Epidermal melanocyte (primary cell): ENCODE results near the gene ANKZF1.
"Not testable (repeated sequence)": the region's sequence is repeated elsewhere in the genome, so short reads cannot be mapped to it uniquely, and the experiment has no call there.

ENCODE experiments used
- DNase-seq: peaks from one replicate; pipeline ENCODE4 v3.0.0; 2011; ENCODE audit warnings: low spot score; ENCODE audit not compliant: insufficient read length

The ANKZF1 gene

DNA sequence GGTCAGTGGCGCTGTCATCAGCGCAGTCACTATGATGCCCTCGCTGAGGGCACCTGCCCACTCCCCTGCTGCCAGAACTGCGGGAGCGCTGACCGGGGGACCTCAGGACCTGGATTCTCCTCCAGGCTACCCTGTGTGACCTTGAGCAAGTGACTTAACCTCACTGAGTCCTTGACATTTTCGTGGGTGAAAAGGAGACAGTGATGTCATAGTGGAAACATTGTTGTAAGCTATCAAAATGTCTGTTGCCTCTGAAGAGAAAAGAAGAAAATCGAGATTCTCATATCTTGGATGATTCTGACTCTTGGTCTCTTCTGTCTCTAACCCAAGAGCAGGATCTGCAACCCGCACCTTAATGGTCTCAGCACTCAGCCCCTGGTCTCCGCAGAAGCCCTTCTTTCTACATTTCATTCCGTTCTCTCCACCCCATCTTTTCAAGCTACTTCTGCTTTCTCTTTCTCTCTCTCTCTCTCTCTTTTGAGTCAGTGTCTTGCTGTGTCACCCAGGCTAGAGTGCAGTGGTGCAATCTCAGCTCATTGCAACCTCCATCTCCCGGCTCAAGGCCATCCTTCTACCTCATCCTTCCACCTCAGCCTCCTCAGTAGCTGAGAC is 25.1 kb downstream of the ANKZF1 start:
- DNase-seq, result no peak

DNA sequence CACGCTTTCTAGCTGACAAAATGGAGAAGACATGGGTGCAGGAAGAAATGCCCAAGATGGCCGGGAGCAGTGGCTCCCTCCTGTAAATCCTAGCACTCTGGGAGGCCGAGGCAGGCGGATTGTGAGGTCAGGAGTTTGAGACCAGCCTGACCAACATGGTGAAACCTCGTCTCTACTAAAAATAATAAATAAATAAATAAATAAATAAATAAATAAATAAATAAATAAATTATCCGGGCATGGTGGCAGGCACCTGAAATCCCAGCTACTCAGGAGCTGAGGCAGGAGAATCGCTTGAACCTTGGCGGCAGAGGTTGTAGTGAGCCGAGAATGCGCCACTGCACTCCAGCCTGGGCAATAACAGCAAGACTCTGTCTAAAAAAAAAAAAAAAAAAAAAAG is 29.3 kb downstream of the ANKZF1 start:
- DNase-seq, result not testable (repeated sequence)

DNA sequence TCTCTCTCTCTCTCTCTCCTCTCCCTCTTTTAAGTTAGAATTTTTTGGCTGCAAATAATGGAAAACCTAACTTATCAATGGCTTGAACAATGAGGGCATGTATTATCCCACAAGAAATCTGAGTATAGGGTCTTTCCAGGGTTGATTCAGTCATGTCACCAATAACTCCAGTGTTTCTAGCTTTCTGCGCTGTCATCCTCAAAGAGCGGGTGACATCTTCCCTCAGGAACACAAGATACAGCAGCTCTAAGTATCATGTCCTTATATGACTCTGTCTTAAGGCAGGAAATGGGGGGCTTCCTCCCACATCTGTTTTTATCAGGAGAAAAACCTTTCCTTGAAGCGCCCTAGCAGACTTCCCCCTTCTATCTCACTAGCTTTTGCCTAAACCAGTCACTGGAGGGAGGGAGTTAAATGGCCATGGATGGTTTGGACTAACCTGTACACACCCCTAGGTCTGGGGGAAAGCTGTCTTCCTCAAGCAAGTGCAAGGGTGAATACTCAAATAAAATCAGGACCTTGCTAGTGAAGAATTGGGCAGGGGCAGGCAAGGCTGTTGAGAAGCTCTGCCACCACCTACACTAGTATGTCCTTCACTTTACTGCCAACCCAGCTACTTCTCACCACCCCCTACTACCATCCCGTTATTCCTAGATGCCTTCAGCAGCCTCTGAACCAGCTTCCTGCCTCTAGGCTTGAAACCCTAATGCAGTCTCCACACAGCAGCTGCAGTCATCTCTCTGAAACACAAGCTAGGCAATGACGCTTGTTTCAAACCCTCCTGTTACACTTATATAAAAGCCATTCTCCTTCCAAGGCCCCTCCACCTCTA is 31.6 kb downstream of the ANKZF1 start:
- DNase-seq, result no peak

DNA sequence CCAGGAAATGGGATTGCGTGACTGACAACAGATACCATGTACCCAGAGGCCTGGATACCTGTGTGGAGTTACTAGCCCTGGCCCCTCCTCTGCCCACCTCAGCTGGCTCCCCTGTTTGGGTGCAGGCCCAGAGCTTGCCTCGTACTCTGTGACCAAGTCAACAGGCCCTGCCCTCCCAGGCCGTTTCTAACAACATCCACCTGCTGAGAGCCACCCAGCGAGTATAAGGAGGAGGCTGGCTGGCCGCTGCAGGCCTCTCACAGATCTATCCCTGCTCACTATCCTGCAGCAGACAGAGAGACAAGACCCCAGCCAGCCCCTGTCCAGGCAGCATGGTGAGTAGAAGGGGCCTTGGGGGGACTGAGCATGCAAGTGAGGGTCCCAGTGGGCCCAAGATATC is 36.6 kb downstream of the ANKZF1 start:
- no peak for DNase-seq

DNA sequence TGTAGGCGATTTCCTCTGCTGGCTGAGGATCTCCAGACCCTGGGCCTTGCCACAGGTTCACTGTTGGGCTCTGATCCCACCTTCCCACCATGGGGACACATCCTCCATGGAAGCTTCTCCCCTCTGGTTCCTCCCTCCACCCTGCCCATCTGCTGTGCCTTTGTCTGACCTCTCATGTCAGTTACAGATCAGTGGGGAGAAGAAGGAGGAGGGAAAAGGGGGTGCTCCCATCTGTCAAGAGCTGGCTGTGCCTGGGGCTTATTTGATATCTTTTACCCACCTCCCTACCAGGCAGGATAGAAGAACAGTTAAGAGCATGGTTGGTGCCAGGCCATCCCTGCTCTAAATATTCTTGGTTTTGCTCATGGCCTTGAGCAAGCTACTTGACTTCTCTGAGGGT is 37.3 kb downstream of the ANKZF1 start:
- DNase-seq, result no peak

DNA sequence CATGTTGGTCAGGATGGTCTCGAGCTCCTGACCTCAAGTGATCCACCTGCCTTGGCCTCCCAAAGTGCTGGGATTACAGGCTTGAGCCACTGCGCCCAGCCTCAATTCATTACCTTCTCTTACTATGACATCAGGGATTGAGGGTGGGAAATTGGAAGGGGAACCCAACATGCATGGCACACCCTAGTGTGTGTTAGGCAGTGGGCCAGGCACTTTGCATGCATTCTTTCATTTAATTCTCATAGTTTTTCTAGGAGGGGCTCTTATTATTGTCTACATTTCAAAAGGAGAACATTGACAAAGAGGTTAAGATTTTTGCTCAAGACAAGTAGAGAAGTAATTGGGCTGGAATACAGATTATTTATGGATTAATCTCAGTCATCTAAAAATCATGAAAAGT is 38.7 kb downstream of the ANKZF1 start:
- DNase-seq, result no peak

DNA sequence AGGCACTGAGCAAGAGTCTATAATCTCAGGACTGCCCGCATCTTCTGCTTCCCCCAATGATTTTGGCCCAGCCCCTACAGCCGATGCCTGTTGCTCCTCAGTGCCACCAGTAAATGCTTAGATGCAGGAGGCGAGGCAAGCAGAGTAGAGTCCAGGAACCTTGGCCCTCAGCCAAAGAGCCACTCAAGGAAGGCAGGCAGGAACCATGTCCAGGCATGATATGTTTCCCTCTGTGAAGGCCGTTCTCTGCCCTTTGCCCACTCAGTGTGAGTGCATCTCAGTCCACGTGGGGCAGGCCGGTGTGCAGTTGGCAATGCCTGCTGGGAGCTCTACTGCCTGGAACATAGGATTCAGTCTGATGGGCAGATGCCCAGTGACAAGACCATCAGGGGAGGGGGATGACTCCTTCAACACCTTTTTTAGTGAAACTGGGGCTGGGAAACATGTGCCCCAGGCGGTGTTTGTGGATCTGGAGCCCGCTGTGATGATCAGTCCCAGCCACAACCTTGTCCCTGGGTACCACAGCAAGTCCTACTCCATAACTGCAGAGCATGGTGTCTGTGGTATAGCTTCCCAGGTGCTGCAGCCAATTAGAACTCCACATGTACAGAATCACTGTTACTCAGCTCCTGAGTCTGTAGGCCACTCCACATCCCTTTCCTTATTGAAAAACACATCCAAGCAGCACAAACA is 39.9 kb downstream of the ANKZF1 start:
- no peak for DNase-seq

DNA sequence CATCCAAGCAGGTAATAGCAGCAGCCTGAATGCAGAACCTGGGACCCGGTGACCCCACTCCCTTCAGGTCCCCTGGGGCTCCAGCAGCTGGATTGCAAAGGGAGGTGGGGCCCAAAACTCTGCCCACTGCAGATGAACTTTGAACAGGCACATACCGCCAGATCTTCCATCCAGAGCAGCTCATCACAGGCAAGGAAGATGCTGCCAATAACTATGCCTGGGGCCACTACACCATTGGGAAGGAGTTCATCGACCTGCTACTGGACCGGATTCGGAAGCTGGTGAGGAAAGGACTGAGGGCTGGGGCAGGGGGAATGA is 40.4 kb downstream of the ANKZF1 start:
- no peak for DNase-seq

DNA sequence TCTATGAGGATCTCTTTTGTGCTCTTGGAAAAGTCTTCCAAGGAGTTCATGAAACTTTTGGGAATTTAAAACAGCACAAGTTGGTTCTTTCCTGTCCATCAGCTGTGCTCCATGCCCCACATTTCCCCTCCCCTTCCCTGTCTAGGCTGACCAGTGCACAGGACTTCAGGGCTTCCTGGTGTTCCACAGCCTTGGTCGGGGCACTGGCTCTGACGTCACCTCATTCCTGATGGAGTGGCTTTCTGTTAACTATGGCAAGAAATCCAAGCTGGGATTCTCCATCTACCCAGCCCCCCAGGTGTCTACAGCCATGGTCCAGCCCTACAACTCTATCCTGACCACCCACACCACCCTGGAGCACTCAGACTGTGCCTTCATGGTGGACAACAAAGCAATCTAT is 41.4 kb downstream of the ANKZF1 start:
- DNase-seq, result no peak

DNA sequence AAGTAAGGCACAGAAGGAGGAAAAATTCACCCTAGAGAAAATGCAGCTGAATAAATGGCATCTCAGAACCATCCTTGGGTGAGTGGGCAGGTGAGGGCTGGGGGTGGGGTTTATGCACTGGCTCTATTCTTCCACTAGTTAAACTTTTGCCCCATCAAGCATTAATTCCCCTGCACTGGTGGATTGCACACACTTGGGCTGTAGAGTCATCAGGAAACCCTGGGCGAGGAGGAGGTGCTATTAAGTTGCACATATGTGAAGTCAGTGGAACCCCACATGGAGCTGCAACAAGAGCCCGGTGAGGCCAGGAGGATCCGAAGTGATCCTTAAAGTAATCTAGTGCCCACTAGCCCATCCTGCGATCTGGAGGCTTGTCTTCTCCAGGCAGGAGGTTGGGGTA is 42.8 kb downstream of the ANKZF1 start:
- DNase-seq, result no peak

DNA sequence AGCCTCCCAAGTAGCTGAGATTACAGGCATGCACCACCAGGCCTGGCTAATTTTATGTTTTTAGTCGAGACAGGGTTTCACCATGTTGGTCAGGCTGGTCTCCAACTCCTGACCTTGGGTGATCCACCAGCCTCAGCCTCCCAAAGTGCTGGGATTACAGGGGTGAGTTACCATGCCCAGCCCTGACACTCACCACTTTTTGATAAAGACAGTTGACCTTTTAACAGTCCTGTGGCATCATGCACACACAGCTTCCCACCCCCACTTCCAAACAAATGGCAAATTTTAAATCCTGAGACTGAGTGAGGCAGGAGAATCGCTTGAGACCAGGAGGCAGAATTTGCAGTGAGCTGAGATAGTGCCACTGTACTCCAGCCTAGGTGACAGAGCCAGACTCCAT is 43.4 kb downstream of the ANKZF1 start:
- DNase-seq, result no peak

DNA sequence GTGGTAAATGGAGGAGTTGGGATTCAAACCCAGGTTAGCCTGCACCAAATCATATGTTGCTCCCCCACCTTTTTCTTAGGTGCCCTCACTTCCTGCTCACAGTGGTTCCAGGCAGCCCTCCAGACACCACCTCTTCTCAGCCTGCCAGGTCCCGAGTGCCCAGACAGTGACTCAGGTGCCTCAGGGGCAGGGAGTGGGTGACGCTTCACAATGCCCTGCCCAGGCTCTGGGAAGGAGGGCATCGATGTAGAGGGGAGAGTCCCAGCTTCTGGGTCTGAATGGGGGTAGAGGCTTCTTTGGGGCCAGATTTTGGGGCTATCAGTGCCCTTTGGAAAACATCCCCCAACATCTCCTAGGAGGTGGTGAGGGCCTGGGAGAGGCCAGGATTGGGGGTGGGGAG is 44.3 kb downstream of the ANKZF1 start:
- DNase-seq, result no peak

DNA sequence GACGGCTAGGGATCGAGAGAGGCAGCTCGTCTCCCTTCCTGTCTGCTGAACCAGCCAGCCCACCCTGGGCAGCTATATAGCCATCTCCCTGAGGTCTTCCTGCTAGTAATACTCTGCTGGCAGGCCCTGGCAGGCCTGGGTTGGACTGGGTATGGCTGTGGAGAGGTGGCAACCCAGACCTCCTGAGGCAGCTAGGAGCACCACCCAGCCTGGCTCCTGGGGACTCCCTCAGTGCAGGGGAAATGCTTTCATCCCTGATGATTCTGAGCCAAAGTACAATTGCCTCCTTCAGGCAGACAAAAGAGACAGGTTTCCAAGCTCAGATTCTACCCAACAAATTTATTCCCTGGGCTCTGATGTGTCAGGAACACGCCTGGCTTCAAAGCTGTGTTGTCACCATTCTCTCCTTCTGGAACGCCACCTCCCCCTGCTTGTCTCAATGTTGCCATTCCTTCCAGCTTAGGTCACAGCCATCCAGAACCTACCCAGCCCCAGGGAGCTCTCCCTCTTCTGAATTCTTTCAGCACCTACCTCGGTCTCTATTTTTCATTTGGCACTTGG is 44.8 kb downstream of the ANKZF1 start:
- DNase-seq, result no peak

DNA sequence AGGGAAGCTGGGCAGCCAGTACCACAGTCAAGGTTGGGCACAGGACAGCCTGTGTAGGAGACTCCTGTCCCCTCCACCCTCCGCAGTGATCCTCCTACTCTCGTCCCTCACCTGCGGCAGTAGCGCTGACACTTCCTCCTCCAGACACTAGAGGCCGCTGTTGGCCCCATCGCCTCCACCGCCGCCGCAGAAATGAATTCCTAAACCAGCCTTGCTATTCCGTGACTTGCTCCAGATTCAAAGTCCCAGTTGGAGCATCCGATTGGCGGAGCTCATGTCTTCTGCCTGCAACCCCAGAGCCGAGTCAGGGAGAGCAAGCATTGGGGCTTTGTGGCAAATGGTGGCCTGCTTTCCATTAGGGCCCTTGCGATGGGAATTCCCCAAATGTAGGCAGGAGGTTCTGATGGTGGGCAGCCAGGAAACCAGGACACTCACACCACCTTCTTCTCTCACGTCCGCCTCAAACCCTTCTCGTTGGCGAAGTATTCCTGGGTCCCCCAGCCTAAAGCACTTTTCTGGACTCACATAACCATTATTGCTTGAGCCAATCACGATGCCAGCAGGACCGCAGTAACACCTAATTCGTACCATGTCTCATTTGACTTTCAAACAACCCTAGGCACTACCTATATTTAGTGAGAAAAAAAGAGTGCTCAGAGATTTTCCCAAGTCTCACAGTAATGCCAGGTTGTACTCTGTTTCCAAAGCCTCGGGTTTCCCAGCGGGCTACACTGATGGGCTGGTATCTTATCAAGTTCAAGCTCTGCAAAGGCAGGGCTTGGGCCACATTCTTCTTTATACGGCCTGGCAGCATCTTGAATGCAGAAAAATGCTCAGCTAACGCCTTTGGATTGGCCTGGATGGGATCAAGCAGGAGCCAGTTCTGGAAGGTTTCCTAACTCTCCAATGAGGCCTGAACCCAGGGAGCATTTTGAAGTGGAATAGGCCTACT is 48.4 kb downstream of the ANKZF1 start:
- DNase-seq, result peak; percentile 60

DNA sequence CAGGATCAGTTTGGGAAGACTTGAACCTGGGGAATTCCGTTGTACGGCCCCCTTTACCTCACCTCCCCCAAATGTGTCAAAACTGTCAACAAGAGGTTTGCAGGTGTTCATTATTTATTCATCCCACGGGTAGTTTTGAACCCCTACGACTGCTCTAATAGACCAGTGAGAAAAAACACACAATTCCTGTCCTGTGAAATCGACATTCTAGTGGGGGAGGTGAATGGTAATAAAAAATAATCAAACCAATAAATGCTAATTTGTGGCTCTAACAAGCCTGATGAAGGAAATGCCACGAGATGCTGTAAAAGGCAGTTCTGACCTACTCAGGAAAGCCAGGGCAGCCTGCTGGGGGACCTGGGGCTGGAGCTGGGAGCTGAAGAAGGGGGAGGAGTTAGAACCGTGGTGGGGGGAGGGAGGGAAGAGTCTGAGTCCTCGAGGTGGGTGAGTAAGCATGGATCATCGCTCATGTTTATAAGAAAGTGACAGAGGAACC is 49.1 kb downstream of the ANKZF1 start:
- no peak for DNase-seq

DNA sequence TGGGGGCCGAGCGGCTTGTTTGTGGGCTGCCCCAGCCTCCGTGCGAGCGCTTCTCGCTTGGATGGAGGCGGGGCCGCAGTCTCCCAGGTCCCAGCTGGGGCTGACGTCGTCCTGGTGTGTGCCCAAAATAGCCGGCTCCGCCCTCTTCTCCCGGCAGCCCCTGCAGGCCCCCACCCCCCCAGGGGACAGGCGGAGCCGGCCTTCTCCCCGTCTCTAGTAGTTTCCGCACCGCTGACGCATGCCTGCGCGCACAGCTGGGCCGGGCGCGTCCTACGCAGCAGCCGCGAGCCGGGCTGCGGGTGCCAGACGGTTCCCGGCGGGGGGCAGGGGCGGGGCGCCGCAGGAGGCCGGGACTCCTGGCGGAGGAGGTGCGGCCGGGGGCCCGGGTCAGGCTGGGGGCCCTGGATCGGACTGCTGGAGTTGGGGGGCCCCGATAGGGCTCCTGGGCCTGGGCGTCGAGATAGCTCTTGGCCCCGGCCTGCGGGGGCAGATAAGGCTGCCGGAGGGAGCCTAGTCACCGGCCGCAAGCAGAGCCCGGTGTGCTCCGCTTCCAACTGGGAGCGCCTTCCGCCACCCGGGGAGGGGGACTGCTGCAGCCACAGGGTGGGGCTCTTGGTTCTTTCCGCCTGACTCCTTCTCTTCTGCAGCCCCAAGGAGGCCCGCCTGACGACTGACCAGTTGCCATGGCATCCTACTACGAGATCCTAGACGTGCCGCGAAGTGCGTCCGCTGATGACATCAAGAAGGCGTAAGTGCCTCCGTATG is 49.7 kb downstream of the ANKZF1 start, which contains the start of gene DNAJB2:
Gene DNAJB2, plus strand, starts transcription at position 216 of the 765 bp plus-strand sequence. Its CDS starts 468 bp downstream, at position 684.
- peak; percentile 99 for DNase-seq

DNA sequence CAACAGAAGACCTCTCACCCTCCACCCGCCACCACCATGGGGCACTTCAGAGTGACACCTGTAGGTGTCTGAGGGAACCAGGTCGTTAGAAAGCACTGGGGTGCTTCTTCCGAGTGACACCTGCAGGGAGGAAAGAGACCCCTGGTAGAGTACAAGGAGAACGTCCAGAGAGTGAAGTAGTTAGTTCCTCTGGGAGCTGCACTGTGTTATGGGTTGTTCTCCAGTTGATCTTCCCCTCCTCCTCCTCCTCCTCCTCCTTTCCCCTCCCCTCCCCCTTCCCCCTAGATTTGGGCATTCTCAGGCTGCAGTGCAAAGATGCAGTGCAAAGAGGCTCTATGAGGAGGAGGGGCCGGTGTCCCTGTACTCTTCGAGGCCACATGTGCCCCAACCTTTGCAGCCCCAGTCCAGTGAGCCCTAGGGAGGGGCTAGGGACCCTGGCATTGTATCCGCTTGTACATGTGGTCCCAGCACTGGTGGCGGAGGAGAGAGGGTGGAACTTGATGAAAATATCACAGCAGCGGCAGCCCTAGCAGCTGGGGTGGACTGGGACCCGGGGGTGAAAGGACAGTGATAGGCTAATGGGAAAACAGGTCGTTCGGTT is 50.4 kb downstream of the ANKZF1 start:
- no peak for DNase-seq

DNA sequence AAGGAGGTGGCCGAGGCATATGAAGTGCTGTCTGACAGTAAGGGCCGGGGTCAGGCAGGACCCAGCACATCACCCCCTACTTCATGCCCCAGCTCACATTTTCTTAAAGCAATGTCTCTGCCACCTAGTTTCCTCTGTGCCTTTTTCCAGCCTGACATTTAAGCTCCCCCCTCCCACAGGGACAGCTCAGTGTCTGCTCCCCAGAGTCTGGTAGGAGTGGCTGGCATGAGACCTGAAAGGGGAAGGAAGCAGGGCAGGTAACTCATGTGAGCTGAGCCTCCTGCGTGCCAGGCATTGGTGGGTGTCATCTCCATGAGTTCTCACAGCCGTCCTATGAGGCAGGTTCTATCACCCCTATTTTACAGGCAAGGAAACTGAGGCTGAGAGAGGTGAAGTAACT is 51.0 kb downstream of the ANKZF1 start:
- no peak for DNase-seq

DNA sequence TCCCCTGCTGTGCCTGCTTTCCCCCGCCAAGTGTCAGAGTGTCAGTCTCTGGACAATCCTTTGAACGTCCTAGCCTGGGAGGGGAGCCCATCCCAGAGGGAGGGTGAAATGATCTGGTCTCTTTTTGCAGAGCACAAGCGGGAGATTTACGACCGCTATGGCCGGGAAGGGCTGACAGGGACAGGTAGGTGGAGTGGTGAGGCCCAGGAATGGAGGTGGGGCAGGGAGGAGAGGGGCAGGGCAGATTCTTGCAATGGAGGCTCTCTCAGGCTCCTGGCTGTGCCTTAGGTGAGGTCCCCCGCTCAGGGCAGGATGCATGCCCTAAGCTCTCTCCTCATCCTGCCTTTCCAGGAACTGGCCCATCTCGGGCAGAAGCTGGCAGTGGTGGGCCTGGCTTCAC is 52.0 kb downstream of the ANKZF1 start:
- no peak for DNase-seq

DNA sequence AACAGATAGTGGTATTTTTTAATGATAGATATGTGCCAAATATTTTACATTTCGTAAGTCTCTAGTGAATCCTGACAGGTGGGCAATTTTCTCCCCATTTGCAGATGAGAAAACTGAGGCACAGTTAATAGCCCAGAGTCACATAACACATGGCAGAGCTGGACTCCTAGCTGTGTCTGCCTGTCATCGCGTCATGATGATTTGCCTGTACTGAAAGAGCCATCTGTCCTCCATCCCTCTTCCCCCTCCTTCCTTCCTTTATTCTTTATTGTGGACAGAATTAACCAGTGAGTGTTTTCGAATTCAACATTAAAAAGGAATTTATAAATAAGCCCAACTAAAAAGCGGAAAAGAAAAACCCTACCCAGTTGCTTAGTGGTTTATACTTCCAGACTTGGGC is 52.8 kb downstream of the ANKZF1 start:
- no peak for DNase-seq
